Gastrocnemius medialis (tissue), 4 donors: Measurements from ENCODE around the gene TARM1. TPM values are rescaled to one million over a fixed set of nuclear protein-coding genes. Genes with fewer than 3 reads are reported as not detected.
"Not testable (repeated sequence)": the region's sequence is repeated elsewhere in the genome, so short reads cannot be mapped to it uniquely, and the experiment has no call there.

Experiments
- ATAC-seq, 2 donors: fragments of 150-250 bp; one replicate each; pipeline ENCODE4 v1.9.1; 2016
- DNase-seq, 2 donors: peaks; one replicate each; pipeline ENCODE4 v3.0.0-alpha.2; 2019
- H3K27ac ChIP-seq, 4 donors: fragments of 200-600 bp; sonication (generic); 1 replicate in 1 of 4; 2 replicates in 3 of 4; pipeline ENCODE4 v1.5.1; 2016 to 2018; ENCODE audit warnings: mild to moderate bottlenecking in 2 of 4, moderate library complexity in 1 of 4
- H3K27me3 ChIP-seq, 3 donors: fragments of 200-600 bp; sonication (generic) in 2 of 3; 1 replicate in 1 of 3; 2 replicates in 2 of 3; pipeline versions ENCODE4 v1.5.1 to v1.6.0; 2016 to 2019; ENCODE audit warnings: mild to moderate bottlenecking in 1 of 3, moderate library complexity in 1 of 3
- H3K36me3 ChIP-seq, 2 donors: fragments of 200-600 bp; sonication (generic) in 1 of 2; one replicate each; pipeline ENCODE4 v1.5.1; 2017 to 2018
- H3K4me1 ChIP-seq, 2 donors: fragments of 200-600 bp; sonication (generic) in 1 of 2; one replicate each; pipeline ENCODE4 v1.5.1; 2016 to 2017; ENCODE audit warnings: mild to moderate bottlenecking in 2 of 2
- H3K4me3 ChIP-seq, 4 donors: fragments of 200-600 bp; sonication (generic) in 3 of 4; 1 replicate in 1 of 4; 2 replicates in 3 of 4; pipeline ENCODE4 v1.5.1; 2016 to 2019; ENCODE audit warnings: mild to moderate bottlenecking in 2 of 4
- H3K9me3 ChIP-seq, 3 donors: fragments of 200-600 bp; sonication (generic) in 2 of 3; 1 replicate in 1 of 3; 2 replicates in 2 of 3; pipeline ENCODE4 v1.5.1; 2016 to 2019
- CTCF ChIP-seq, 5 experiments: fragments of 450-650 bp in 3 of 5; fragments of 200-600 bp in 2 of 5; sonication (generic) in 2 of 5; IDR thresholded peaks in 4 of 5; conservative IDR thresholded peaks in 1 of 5; 1 replicate in 4 of 5; 2 replicates in 1 of 5; pipeline ENCODE4 v1.5.1; 2016 to 2019; ENCODE audit warnings: antibody characterized with exemption in 5 of 5, mild to moderate bottlenecking in 3 of 5, moderate library complexity in 3 of 5
- POLR2A ChIP-seq, 2 donors: fragments of 450-650 bp; IDR thresholded peaks; one replicate each; pipeline ENCODE4 v1.6.1; 2017; ENCODE audit warnings: antibody characterized with exemption in 2 of 2, mild to moderate bottlenecking in 2 of 2, moderate library complexity in 2 of 2
- in situ Hi-C, 4 donors: fragments of 200-750 bp; cut with MboI; loops; one replicate each; pipeline versions ENCODE4 v1.15.0 to v1.8.0; 2017; ENCODE audit warnings: low sequenced_read_pairs in 4 of 4
- intact Hi-C: fragments of 100-400 bp; cut with DNase I; formaldehyde crosslinking; loops from one replicate; pipeline ENCODE4 v1.15.1; 2023; ENCODE audit warnings: low total_unique reads
- total RNA-seq, 4 donors: library from RNA; depleted of rRNA; stranded (reverse); fragments of >200 nt; gene quantifications; one replicate each; pipeline versions ENCODE4 v1.1.0 to v1.2.3, GENCODE V29; 2016

Gene TARM1
- total RNA-seq, 4 donors from 2014 or later, result not detected

GRCh38 chr19:54104998-54105715 is 24.0 kb upstream of the TARM1 start:
- Histone ChIP-seq H3K9me3 (no peaks in the 10 kb centered on the region), H3K36me3 (peaks cover 0 to 45% of the 10 kb centered on the region in 2 donors), H3K4me3 (no peak overlapping the region), H3K27ac (no peak overlapping the region), H3K4me1 (peaks cover 10% of the 10 kb centered on the region in 2 donors), H3K27me3 (no peaks in the 10 kb centered on the region)
- intact Hi-C loops (loop anchor here (5.0 kb wide), 1 partner anchor 128 kb away; no protein-coding TSS in a partner anchor), in situ Hi-C loops (loop anchor here in 1 of 4 donors (25.0 kb wide), 1 partner anchor 1007 kb away; the partner anchor contains the start of gene PPP1R12C)
- ATAC-seq, result no peak
- no peak for DNase-seq
- TF ChIP-seq CTCF (IDR thresholded peaks at IDR 0.05 in 4 of 5, conservative IDR thresholded peaks at IDR 0.05 in 1 of 5), result no peak
- TF ChIP-seq POLR2A (IDR thresholded peaks at IDR 0.05), result no peak

- peaks cover 10% of the 10 kb centered on the region in 2 donors for H3K4me1 ChIP-seq
- ATAC-seq (peak; percentile 99), DNase-seq (peak; percentile 95 to 98)
- peak within 1 kb of the TSS; percentile 83 to 95 (median 89) for H3K27ac ChIP-seq
- in situ Hi-C loops, result loop anchor here in 1 of 4 donors (25.0 kb wide), 1 partner anchor 1010 kb away; the partner anchor contains the start of gene PPP1R12C
- H3K4me3 ChIP-seq, result peak within 1 kb of the TSS; percentile 78 to 94 (median 90)
- H3K9me3 ChIP-seq, result no peaks in the 10 kb centered on the region
- TF ChIP-seq CTCF (IDR thresholded peaks at IDR 0.05 in 4 of 5, conservative IDR thresholded peaks at IDR 0.05 in 1 of 5), result no peak
- TF ChIP-seq POLR2A (IDR thresholded peaks at IDR 0.05), result peak; percentile 71 to 91
- intact Hi-C loops, result loop anchor here (1.0 to 5.0 kb wide), 4 partner anchors 13 to 125 kb away; partner anchors contain the start of genes LENG1, PRPF31 and TFPT
- H3K36me3 ChIP-seq, result peaks cover 0 to 20% of the 10 kb centered on the region in 2 donors
- H3K27me3 ChIP-seq, result peaks cover 0 to 7% (median 0%) of the 10 kb centered on the region in 3 donors
These were observed 21.4 kb upstream of the TARM1 start, which contains the start of gene NDUFA3 for GRCh38 chr19:54102421-54103169. TSS of gene NDUFA3 (plus strand) at chr19:54102855. CDS start at chr19:54102879, 24 bp downstream.

- Histone ChIP-seq H3K36me3 (peaks cover 0 to under 1% of the 10 kb centered on the region in 2 donors), H3K9me3 (no peaks in the 10 kb centered on the region), H3K27me3 (peaks cover 0 to 22% (median 9%) of the 10 kb centered on the region in 3 donors), H3K4me3 (no peak within 1 kb of the TSS), H3K4me1 (peaks cover 10 to 14% of the 10 kb centered on the region in 2 donors), H3K27ac (no peak within 1 kb of the TSS)
- no peak for DNase-seq
- no peak for TF ChIP-seq POLR2A (IDR thresholded peaks at IDR 0.05)
- no peak for TF ChIP-seq CTCF (IDR thresholded peaks at IDR 0.05 in 4 of 5, conservative IDR thresholded peaks at IDR 0.05 in 1 of 5)
- in situ Hi-C loops, result loop anchor here in 1 of 4 donors (25.0 kb wide), 1 partner anchor 1012 kb away; the partner anchor contains the start of gene PPP1R12C
- intact Hi-C loops, result loop anchor here (5.0 kb wide), 1 partner anchor 123 kb away; no protein-coding TSS in a partner anchor
- ATAC-seq, result no peak
These were observed 19.4 kb upstream of the TARM1 start, which contains the start of gene OSCAR for GRCh38 chr19:54100561-54100960. TSS of gene OSCAR (minus strand) at chr19:54100803. CDS start at chr19:54100792, 11 bp downstream.

- H3K9me3 ChIP-seq, H3K27ac ChIP-seq: not testable (repeated sequence)
- peaks cover 10 to 16% of the 10 kb centered on the region in 2 donors for H3K4me1 ChIP-seq
These were observed 18.7 kb upstream of the TARM1 start for GRCh38 chr19:54099903-54100255.

More at GRCh38 chr19:54099903-54100255, 18.7 kb upstream of the TARM1 start:
- DNase-seq, H3K36me3 ChIP-seq, H3K4me3 ChIP-seq, ATAC-seq: not testable (repeated sequence)
- in situ Hi-C loops (loop anchor here in 1 of 4 donors (25.0 kb wide), 1 partner anchor 1012 kb away; the partner anchor contains the start of gene PPP1R12C), intact Hi-C loops (loop anchor here (5.0 kb wide), 1 partner anchor 123 kb away; no protein-coding TSS in a partner anchor)
- H3K27me3 ChIP-seq, result peaks cover 0 to 29% (median 16%) of the 10 kb centered on the region in 3 donors
